ENCODE data around the gene IL34.

The IL34 gene

GRCh38 chr16:70689970-70690891, 43.9 kb downstream of the IL34 start:
- ChIA-PET POLR2A (no interaction called here), CTCF (no interaction called here)
- no peak for TF ChIP-seq NFRKB (IDR thresholded peaks at IDR 0.05)
- no peak for TF ChIP-seq TARDBP (IDR thresholded peaks at IDR 0.05)
- TF ChIP-seq ELF4 (IDR thresholded peaks at IDR 0.05), result no peak
- TF ChIP-seq ZNF384 (IDR thresholded peaks at IDR 0.05), result no peak
- DNase-seq (ENCODE audit: extremely low spot score), result no peak

DNA sequence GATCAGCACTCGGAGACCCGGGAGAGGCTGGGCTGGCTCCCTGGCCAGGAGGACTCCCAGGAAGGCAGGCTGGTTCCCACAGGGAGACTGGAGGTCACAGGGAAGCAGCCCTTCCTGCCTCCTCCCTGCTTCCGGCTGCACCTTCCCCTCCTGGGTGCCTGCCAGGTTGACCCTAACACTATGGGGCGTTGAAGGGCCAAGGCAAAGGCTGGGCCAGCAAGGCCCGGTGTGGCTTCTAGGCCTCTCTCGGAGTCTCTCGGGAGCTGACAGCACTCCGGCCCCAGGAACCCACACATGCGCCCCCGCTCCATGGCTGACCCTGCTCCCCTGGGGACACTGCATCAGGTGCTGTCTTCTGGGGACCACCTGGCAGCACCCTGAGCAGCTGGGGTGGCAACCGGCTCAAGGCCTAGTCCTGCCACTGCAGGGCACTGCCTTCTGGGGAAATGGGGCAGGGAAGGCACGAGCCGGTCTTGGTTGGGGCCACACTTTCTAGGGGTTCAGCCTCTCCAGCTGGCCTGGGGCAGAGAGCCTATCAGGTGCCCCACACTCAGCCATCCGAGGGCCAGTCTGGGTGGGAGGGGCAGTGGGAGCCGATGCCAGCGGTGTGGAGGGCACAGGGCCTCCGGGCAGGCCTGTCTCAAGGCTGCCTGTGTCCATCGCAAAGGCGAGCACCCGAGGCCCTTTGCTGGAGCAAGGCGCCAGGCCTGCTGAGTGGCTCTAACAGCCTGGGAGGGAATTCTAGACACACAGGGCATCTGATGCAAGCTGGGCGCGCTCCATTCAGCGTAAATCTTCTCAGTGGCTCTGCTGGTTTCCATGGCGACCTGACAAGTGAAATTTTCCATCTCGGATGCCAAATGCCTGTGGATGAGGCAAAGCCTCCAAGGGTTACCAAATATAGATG, 45.1 kb downstream of the IL34 start:
- ChIA-PET CTCF (no interaction called here), POLR2A (no interaction called here)
- DNase-seq (ENCODE audit: extremely low spot score), result no peak

DNA sequence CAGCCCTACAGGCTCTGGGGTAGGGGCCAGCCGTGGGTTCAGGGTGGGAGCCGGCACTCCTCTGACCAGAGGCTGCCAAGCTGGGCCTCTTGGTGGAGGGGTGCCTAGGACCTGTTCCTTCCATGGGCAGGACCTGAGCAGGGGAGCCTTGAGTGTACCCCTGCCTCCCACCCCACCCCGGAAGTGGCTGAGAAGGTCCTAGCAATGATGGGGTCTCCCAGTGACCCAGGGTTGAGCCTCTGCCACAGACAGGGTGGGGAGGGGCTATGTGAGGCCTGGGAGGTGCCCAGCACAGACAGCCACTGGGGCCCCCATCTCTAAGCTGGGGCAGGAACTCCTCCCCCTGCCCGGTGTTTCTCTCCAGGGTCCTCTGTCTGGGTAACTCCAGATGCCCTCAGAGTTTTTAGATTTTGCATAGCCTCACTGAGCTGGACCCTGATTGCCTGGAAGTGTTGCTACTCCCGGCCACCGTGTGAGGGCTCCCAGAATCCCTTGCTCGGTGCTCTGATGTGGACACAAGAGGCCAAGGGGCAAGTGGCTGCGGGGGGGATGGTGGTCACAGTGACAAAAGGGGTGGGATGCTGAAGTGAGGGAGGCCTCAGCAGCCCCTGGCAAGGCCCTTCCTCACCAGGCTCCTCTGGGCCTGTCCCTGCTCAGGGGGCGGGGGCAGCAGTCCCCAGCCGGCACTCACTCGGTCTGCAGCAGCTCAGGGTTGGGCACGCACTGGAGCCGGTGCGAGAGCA, 45.9 kb downstream of the IL34 start:
- CTCF ChIA-PET, result interaction anchor here (0.6 kb wide), 1 partner anchor 24 kb away, joined by 8 read pairs; no protein-coding TSS in a partner anchor
- POLR2A ChIA-PET, result no interaction called here
- no peak for TF ChIP-seq SUZ12 (IDR thresholded peaks at IDR 0.05)
- no peak for TF ChIP-seq ZNF384 (IDR thresholded peaks at IDR 0.05)
- TF ChIP-seq ELF4 (IDR thresholded peaks at IDR 0.05), result no peak
- no peak for TF ChIP-seq HDGF (IDR thresholded peaks at IDR 0.05; ENCODE audit: borderline replicate concordance)
- no peak for TF ChIP-seq LEF1 (IDR thresholded peaks at IDR 0.05; ENCODE audit: borderline replicate concordance)
- no peak for TF ChIP-seq NFRKB (IDR thresholded peaks at IDR 0.05)
- no peak for TF ChIP-seq FOXK2 (IDR thresholded peaks at IDR 0.05)
- TF ChIP-seq L3MBTL2 (conservative IDR thresholded peaks at IDR 0.05), result no peak
- TF ChIP-seq BHLHE40 (IDR thresholded peaks at IDR 0.05; ENCODE audit: borderline replicate concordance), result no peak
- no peak for TF ChIP-seq FOXA1 (IDR thresholded peaks at IDR 0.05)
- TF ChIP-seq CTBP1 (IDR thresholded peaks at IDR 0.05; ENCODE audit: borderline replicate concordance), result no peak
- no peak for TF ChIP-seq TARDBP (IDR thresholded peaks at IDR 0.05)
- no peak for TF ChIP-seq ARNT (IDR thresholded peaks at IDR 0.05)
- TF ChIP-seq FOXM1 (IDR thresholded peaks at IDR 0.05; ENCODE audit: borderline replicate concordance), result no peak
- TF ChIP-seq SP1 (IDR thresholded peaks at IDR 0.05), result no peak
- TF ChIP-seq, protein P1, sequence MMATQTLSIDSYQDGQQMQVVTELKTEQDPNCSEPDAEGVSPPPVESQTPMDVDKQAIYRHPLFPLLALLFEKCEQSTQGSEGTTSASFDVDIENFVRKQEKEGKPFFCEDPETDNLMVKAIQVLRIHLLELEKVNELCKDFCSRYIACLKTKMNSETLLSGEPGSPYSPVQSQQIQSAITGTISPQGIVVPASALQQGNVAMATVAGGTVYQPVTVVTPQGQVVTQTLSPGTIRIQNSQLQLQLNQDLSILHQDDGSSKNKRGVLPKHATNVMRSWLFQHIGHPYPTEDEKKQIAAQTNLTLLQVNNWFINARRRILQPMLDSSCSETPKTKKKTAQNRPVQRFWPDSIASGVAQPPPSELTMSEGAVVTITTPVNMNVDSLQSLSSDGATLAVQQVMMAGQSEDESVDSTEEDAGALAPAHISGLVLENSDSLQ (IDR thresholded peaks at IDR 0.05), result no peak

More for the DNA sequence above, 45.1 kb downstream of the IL34 start:
- TF ChIP-seq FOXA1 (IDR thresholded peaks at IDR 0.05) (no peak), ARNT (IDR thresholded peaks at IDR 0.05) (no peak), FOXM1 (IDR thresholded peaks at IDR 0.05; ENCODE audit: borderline replicate concordance) (no peak), HDGF (IDR thresholded peaks at IDR 0.05; ENCODE audit: borderline replicate concordance) (no peak), L3MBTL2 (conservative IDR thresholded peaks at IDR 0.05) (no peak)
- TF ChIP-seq, protein P1 (IDR thresholded peaks at IDR 0.05), result peak; percentile 38

DNA sequence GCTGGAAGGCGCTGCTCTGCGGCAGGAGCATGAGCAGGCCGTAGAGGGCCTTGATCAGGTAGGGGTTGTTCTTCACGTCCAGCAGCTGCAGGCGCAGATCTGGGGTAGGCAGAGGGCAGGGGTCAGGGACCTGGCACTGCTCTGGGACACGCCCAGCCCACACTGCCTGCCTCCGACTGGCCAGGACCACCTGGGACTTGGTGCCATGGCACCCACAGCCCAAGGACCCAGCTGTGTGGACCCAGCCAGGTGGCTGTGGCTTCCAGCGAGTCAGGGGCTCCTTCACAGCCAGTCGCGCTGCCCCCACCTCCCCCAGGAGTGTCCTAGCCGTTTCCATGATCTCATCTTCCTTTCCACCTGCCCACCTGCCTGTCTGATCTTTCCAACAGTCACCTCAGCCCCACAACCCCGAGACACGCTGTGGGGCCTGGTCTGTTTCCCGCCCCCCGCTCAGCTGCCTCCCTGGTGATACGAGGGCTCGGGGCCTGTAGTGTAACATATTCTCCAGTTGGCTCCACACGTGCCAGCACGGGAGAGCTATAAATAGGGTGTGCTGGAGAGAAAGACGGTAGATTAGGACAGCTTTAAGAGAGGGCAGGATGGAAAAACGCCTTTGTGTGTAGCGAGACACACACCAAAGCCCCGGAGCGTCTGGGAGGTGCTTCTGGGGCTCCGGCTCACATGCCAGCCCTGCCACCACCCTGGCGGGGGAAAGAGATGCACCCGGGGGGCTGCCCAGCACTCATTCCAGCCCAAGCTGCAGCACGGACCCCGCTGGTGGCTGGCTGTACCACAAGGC, 46.7 kb downstream of the IL34 start:
- TF ChIP-seq FOXA1 (IDR thresholded peaks at IDR 0.05) (no peak), FOXM1 (IDR thresholded peaks at IDR 0.05; ENCODE audit: borderline replicate concordance) (no peak), LEF1 (IDR thresholded peaks at IDR 0.05; ENCODE audit: borderline replicate concordance) (no peak), TARDBP (IDR thresholded peaks at IDR 0.05) (no peak), BHLHE40 (IDR thresholded peaks at IDR 0.05; ENCODE audit: borderline replicate concordance) (no peak), SUZ12 (IDR thresholded peaks at IDR 0.05) (no peak), L3MBTL2 (conservative IDR thresholded peaks at IDR 0.05) (no peak), ARNT (IDR thresholded peaks at IDR 0.05) (no peak), ELF4 (IDR thresholded peaks at IDR 0.05) (no peak), ZNF384 (IDR thresholded peaks at IDR 0.05) (no peak), NFRKB (IDR thresholded peaks at IDR 0.05) (no peak), HDGF (IDR thresholded peaks at IDR 0.05; ENCODE audit: borderline replicate concordance) (no peak), FOXK2 (IDR thresholded peaks at IDR 0.05) (no peak), CTBP1 (IDR thresholded peaks at IDR 0.05; ENCODE audit: borderline replicate concordance) (no peak), SP1 (IDR thresholded peaks at IDR 0.05) (no peak)
- TF ChIP-seq, protein P1 (IDR thresholded peaks at IDR 0.05), result no peak
- ChIA-PET POLR2A (no interaction called here), CTCF (interaction anchor here (0.6 kb wide), 1 partner anchor 25 kb away, joined by 8 read pairs; no protein-coding TSS in a partner anchor)
- DNase-seq (ENCODE audit: extremely low spot score), result no peak

More for the DNA sequence above, 45.9 kb downstream of the IL34 start:
- no peak for DNase-seq (ENCODE audit: extremely low spot score)
